Renal pelvis (tissue), 4 donors: Measurements from ENCODE around the gene ZSCAN10. TPM values are rescaled to one million over a fixed set of nuclear protein-coding genes. Genes with fewer than 3 reads are reported as not detected.

ENCODE experiments used
- DNase-seq: peaks from one replicate; pipeline ENCODE4 v3.0.0-alpha.2; 2013
- polyA plus RNA-seq, 3 donors: library from polyadenylated mRNA; unstranded; fragments of 120-200 nt; gene quantifications; one replicate each; pipeline ENCODE4 v1.2.1, GENCODE V29; 2013; ENCODE audit not compliant: insufficient read length in 3 of 3

Gene ZSCAN10
- polyA plus RNA-seq, 3 donors: 0.10 to 0.30 (median 0.10) TPM

- peak; percentile 99 for DNase-seq
Measured at GRCh38 chr16:3134338-3135125, 35.4 kb upstream of the ZSCAN10 start, which contains the start of gene ZNF213. Gene ZNF213, plus strand, starts transcription at chr16:3135029. Its CDS starts 2,252 bp downstream, at chr16:3137281.

- no peak for DNase-seq
Measured at GRCh38 chr16:3133844-3134243, 34.8 kb upstream of the ZSCAN10 start.

GRCh38 chr16:3131755-3132377 lies 32.8 kb upstream of the ZSCAN10 start:
- no peak for DNase-seq

- DNase-seq: peak; percentile 84
Measured at GRCh38 chr16:3129137-3130131, 30.3 kb upstream of the ZSCAN10 start.

GRCh38 chr16:3127745-3128144 lies 28.7 kb upstream of the ZSCAN10 start:
- DNase-seq: no peak

GRCh38 chr16:3123986-3124886 lies 25.1 kb upstream of the ZSCAN10 start:
- peak; percentile 97 for DNase-seq

GRCh38 chr16:3122926-3123570 lies 24.0 kb upstream of the ZSCAN10 start:
- DNase-seq: no peak

- DNase-seq: no peak
Measured at GRCh38 chr16:3121851-3122467, 22.9 kb upstream of the ZSCAN10 start.

GRCh38 chr16:3120435-3120834 lies 21.3 kb upstream of the ZSCAN10 start:
- DNase-seq: no peak

- no peak for DNase-seq
Measured at GRCh38 chr16:3119701-3120408, 20.8 kb upstream of the ZSCAN10 start.

GRCh38 chr16:3119286-3119685 lies 20.2 kb upstream of the ZSCAN10 start:
- DNase-seq: no peak

- DNase-seq: no peak
Measured at GRCh38 chr16:3118846-3119245, 19.8 kb upstream of the ZSCAN10 start.

GRCh38 chr16:3118204-3118790 lies 19.2 kb upstream of the ZSCAN10 start:
- no peak for DNase-seq

GRCh38 chr16:3115561-3115960 lies 16.5 kb upstream of the ZSCAN10 start:
- DNase-seq: no peak

GRCh38 chr16:3115003-3115402 lies 15.9 kb upstream of the ZSCAN10 start:
- DNase-seq: no peak

GRCh38 chr16:3113765-3114479 lies 14.8 kb upstream of the ZSCAN10 start:
- DNase-seq: no peak

- no peak for DNase-seq
Measured at GRCh38 chr16:3112881-3113574, 13.9 kb upstream of the ZSCAN10 start.
